Astrocyte (in vitro differentiated cells and primary cell): ENCODE results near the gene ZNF592. TPM values are rescaled to one million over a fixed set of nuclear protein-coding genes. Genes with fewer than 3 reads are reported as not detected.

Source experiments
- DNase-seq: peaks from one replicate; pipeline ENCODE4 v3.0.0-alpha.2; 2010; ENCODE audit warnings: low read depth
- FAIRE-seq: peaks from 2 replicates; lab custom pipeline; 2011; peaks lifted over from hg19 to GRCh38; lab: Jason Lieb, UNC
- H2AFZ ChIP-seq: 2 replicates; pipeline ENCODE4 v1.6.0; 2012; ENCODE audit warnings: low read depth, low read length, inconsistent platforms
- H3K27ac ChIP-seq: 2 replicates; pipeline ENCODE4 v1.5.1; 2011; ENCODE audit warnings: low read depth, low read length, inconsistent platforms
- H3K27me3 ChIP-seq: 2 replicates; pipeline ENCODE4 v1.6.0; 2011; ENCODE audit warnings: low read length, inconsistent platforms; ENCODE audit not compliant: insufficient read depth
- H3K36me3 ChIP-seq: 2 replicates; pipeline ENCODE4 v1.5.1; 2011; ENCODE audit warnings: low read length, inconsistent platforms; ENCODE audit not compliant: insufficient read depth
- H3K4me1 ChIP-seq: 2 replicates; pipeline ENCODE4 v1.5.1; 2011; ENCODE audit warnings: low read length, inconsistent platforms; ENCODE audit not compliant: insufficient read depth
- H3K4me2 ChIP-seq: 2 replicates; pipeline ENCODE4 v1.6.0; 2012; ENCODE audit warnings: low read length, inconsistent platforms
- H3K4me3 ChIP-seq: 2 replicates; pipeline ENCODE4 v1.5.1; 2011; ENCODE audit warnings: low read depth, mild to moderate bottlenecking, low read length, inconsistent platforms; ENCODE audit not compliant: insufficient read depth
- H3K79me2 ChIP-seq: 2 replicates; pipeline ENCODE4 v1.6.0; 2012; ENCODE audit warnings: mild to moderate bottlenecking, low read length, inconsistent platforms; ENCODE audit not compliant: insufficient read depth
- H3K9ac ChIP-seq: 2 replicates; pipeline ENCODE4 v1.6.0; 2012; ENCODE audit warnings: mild to moderate bottlenecking, low read length, inconsistent platforms
- H3K9me3 ChIP-seq: 2 replicates; pipeline ENCODE4 v1.5.1; 2012; ENCODE audit warnings: low read depth, mild to moderate bottlenecking, low read length, inconsistent platforms; ENCODE audit not compliant: insufficient read depth
- H4K20me1 ChIP-seq: 2 replicates; pipeline ENCODE4 v1.6.0; 2012; ENCODE audit warnings: low read length, inconsistent platforms; ENCODE audit not compliant: insufficient read depth
- H3K27ac Mint-ChIP-seq: one replicate; pipeline ENCODE4 v1.8.0; 2021; ENCODE audit warnings: mild to moderate bottlenecking, mixed read lengths; ENCODE audit not compliant: unreplicated experiment
- H3K27me3 Mint-ChIP-seq: one replicate; pipeline ENCODE4 v1.8.0; 2021; ENCODE audit warnings: low read depth, mixed read lengths; ENCODE audit not compliant: unreplicated experiment
- H3K36me3 Mint-ChIP-seq: one replicate; pipeline ENCODE4 v1.8.0; 2021; ENCODE audit warnings: low read depth, mixed read lengths; ENCODE audit not compliant: unreplicated experiment
- H3K4me1 Mint-ChIP-seq: one replicate; pipeline ENCODE4 v1.8.0; 2021; ENCODE audit warnings: low read depth, mixed read lengths; ENCODE audit not compliant: unreplicated experiment
- H3K4me3 Mint-ChIP-seq: one replicate; pipeline ENCODE4 v1.8.0; 2021; ENCODE audit warnings: mild to moderate bottlenecking, moderate library complexity, mixed read lengths; ENCODE audit not compliant: unreplicated experiment
- H3K9me3 Mint-ChIP-seq: one replicate; pipeline ENCODE4 v1.8.0; 2021; ENCODE audit warnings: mild to moderate bottlenecking, mixed read lengths; ENCODE audit not compliant: unreplicated experiment
- EZH2 ChIP-seq: IDR thresholded peaks from 2 replicates; pipeline ENCODE4 v1.6.1; 2012; ENCODE audit warnings: mild to moderate bottlenecking, low read length, inconsistent platforms; ENCODE audit not compliant: insufficient read depth
- total RNA-seq: library from RNA; stranded (reverse); gene quantifications from 2 replicates; pipeline ENCODE4 v1.2.1, GENCODE V29; 2021
- TF ChIP-seq, protein P1 (sequence below): IDR thresholded peaks from 2 replicates; pipeline ENCODE4 v1.5.1; 2011; ENCODE audit warnings: low read depth, mild to moderate bottlenecking, inconsistent platforms, low read length, moderate library complexity; ENCODE audit not compliant: insufficient read depth

The ZNF592 gene
- total RNA-seq, 1 donor from 2014 or later: 25.1 TPM

DNA sequence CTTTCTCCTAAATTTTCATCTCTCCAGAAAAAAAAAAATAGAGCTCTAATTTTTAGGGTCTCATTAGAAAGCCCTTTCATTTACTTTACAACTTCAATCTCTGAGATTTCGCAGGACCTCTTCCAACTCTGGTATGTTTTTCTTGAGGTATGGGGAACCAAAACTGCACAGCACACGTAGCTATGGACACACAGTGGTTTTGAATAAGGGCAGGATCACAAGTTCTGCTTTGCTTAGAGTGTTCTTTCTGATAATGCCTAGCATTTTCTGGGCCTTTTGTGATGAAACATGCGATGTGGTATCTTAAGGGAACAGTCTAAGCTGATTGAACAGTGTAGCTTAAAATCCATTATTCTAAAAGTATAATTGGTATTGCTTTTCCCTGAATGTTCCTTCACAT is 25.3 kb downstream of the ZNF592 start:
- no peak overlapping the region for H3K4me3 Mint-ChIP-seq
- FAIRE-seq: no peak
- H3K9me3 ChIP-seq: no peaks in the 10 kb centered on the region
- no peaks in the 10 kb centered on the region for H3K4me1 ChIP-seq
- no peaks in the 10 kb centered on the region for H3K27me3 ChIP-seq
- H3K36me3 ChIP-seq: peaks cover 5% of the 10 kb centered on the region
- H2AFZ ChIP-seq: no peak overlapping the region
- peaks cover 85% of the 10 kb centered on the region for H3K79me2 ChIP-seq
- H3K36me3 Mint-ChIP-seq: peaks cover 17% of the 10 kb centered on the region
- H3K4me1 Mint-ChIP-seq: peaks cover 4% of the 10 kb centered on the region
- peaks cover 1% of the 10 kb centered on the region for H3K9me3 Mint-ChIP-seq
- no peaks in the 10 kb centered on the region for H3K27me3 Mint-ChIP-seq
- H4K20me1 ChIP-seq: peaks cover 74% of the 10 kb centered on the region
- H3K27ac Mint-ChIP-seq: no peak overlapping the region
- DNase-seq: no peak
- TF ChIP-seq, protein P1, sequence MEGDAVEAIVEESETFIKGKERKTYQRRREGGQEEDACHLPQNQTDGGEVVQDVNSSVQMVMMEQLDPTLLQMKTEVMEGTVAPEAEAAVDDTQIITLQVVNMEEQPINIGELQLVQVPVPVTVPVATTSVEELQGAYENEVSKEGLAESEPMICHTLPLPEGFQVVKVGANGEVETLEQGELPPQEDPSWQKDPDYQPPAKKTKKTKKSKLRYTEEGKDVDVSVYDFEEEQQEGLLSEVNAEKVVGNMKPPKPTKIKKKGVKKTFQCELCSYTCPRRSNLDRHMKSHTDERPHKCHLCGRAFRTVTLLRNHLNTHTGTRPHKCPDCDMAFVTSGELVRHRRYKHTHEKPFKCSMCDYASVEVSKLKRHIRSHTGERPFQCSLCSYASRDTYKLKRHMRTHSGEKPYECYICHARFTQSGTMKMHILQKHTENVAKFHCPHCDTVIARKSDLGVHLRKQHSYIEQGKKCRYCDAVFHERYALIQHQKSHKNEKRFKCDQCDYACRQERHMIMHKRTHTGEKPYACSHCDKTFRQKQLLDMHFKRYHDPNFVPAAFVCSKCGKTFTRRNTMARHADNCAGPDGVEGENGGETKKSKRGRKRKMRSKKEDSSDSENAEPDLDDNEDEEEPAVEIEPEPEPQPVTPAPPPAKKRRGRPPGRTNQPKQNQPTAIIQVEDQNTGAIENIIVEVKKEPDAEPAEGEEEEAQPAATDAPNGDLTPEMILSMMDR: no peak
- TF ChIP-seq EZH2: no peak
- no peak overlapping the region for H3K4me3 ChIP-seq
- H3K27ac ChIP-seq: no peak overlapping the region
- H3K4me2 ChIP-seq: no peak overlapping the region
- H3K9ac ChIP-seq: no peak overlapping the region

DNA sequence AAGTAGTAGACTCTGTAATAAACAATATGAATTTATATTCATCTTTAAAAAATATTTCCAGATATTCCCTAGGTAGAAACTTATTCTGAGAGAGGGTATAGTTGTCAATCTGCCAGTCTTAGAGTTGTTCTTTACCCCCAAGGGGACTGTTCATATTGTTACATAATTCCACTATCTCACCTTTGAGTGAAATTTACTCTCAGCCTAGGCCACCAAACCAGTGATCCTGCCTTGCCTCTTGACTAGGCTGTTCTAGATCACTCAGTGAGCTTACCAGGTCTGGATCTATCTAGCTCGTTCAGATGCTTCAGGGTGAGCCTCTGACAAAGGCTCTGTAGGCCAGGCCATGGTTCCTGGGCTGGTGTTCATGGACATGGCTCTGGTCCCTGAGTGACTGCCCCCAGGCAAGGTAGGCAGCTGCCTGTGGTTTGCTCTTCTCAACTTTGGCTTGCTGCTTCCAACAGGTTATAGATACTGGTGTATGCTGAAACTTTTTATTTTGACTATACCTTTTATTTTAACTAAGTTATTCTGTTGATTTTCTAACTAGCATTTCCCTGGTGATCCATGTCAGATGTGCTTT is 27.6 kb downstream of the ZNF592 start:
- Mint-ChIP-seq H3K4me1 (peaks cover 4% of the 10 kb centered on the region), H3K27ac (no peak overlapping the region), H3K9me3 (no peaks in the 10 kb centered on the region), H3K4me3 (no peak overlapping the region), H3K36me3 (peaks cover 13% of the 10 kb centered on the region), H3K27me3 (no peaks in the 10 kb centered on the region)
- H3K9ac ChIP-seq: no peak overlapping the region
- peaks cover 83% of the 10 kb centered on the region for H3K79me2 ChIP-seq
- H2AFZ ChIP-seq: no peak overlapping the region
- no peak overlapping the region for H3K27ac ChIP-seq
- H4K20me1 ChIP-seq: peaks cover 66% of the 10 kb centered on the region
- H3K36me3 ChIP-seq: no peaks in the 10 kb centered on the region
- FAIRE-seq: no peak
- no peak overlapping the region for H3K4me2 ChIP-seq
- H3K27me3 ChIP-seq: no peaks in the 10 kb centered on the region
- H3K4me1 ChIP-seq: no peaks in the 10 kb centered on the region
- no peak for DNase-seq
- no peaks in the 10 kb centered on the region for H3K9me3 ChIP-seq
- H3K4me3 ChIP-seq: no peak overlapping the region
- TF ChIP-seq EZH2: no peak
- TF ChIP-seq, protein P1: no peak

DNA sequence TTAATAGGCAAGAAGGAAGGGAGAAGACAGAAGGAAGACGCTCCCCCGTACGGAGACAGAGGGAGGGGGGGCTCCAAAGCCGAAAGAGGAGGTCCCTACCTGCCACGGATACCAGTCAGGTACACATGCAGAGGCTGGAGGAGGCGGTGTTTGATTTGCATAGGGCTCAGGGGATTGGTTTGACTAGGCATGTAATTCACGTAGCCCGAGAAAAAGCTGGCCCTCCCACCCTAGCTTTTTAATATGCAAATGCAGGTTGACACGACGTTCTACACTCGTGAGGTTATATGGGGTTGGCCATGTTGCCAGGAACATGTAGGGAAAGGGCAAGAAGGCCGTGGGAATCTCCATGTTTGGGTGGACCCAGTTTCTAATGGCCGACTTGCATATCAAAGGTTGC is 29.8 kb downstream of the ZNF592 start:
- no peak overlapping the region for H3K4me3 ChIP-seq
- H3K79me2 ChIP-seq: peaks cover 73% of the 10 kb centered on the region
- Mint-ChIP-seq H3K4me1 (peaks cover 5% of the 10 kb centered on the region), H3K27me3 (no peaks in the 10 kb centered on the region), H3K27ac (no peak overlapping the region), H3K9me3 (no peaks in the 10 kb centered on the region), H3K4me3 (no peak overlapping the region), H3K36me3 (peaks cover 22% of the 10 kb centered on the region)
- no peaks in the 10 kb centered on the region for H3K9me3 ChIP-seq
- no peaks in the 10 kb centered on the region for H3K27me3 ChIP-seq
- no peak for DNase-seq
- no peak overlapping the region for H3K4me2 ChIP-seq
- TF ChIP-seq, protein P1: no peak
- TF ChIP-seq EZH2: no peak
- H3K36me3 ChIP-seq: peaks cover 5% of the 10 kb centered on the region
- H3K9ac ChIP-seq: no peak overlapping the region
- FAIRE-seq: no peak
- H4K20me1 ChIP-seq: peaks cover 64% of the 10 kb centered on the region
- no peak overlapping the region for H2AFZ ChIP-seq
- no peak overlapping the region for H3K27ac ChIP-seq
- H3K4me1 ChIP-seq: no peaks in the 10 kb centered on the region
